NCI-H82 treated with DMSO at 0.1 percent for 48 hours (cell line): ENCODE data around the gene NRG3.

Experiments
- DNase-seq: peaks from one replicate; lab custom pipeline; 2025; ENCODE audit not compliant: unreplicated experiment; lab: John Stamatoyannopoulos, UW

NRG3 gene

DNA sequence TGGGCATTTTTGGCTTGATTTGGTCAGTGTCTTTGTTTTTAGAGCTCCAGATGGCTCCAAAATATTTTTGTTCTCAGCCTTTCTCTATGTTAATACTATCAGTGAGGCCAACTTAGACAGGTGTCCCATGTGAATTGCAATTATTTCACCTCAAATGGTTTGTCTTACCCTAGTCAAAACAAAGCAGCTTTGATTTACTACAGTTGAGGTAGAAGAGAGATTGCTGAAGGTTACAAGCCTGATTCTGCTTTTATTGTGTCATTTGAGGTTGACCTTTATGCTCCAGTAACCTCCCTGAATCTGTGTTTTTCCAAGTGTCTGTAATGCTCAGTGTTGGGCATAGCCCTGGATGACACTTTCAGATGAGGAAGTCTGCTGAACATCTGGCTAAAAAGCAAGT, 882.9 kb downstream of the NRG3 start:
- no peak for DNase-seq

DNA sequence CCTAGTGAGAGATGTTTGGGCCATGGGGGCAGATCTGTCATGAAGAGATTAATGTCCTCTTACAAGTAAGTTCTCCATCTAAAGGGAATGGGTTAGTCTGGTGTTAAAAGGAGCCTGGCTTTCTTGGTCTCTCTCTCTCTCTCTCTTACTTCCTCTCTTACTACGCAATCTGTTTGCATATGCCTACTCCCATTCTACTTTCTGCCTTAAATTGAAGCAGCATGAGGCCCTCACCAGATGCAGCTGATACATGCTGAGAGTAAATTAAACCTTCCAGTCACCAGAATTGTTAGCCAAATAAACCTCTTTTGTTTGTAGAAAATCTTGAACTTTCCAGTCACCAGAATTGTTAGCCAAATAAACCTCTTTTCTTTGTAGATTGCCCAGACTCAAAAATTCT, 884.1 kb downstream of the NRG3 start:
- DNase-seq = no peak

DNA sequence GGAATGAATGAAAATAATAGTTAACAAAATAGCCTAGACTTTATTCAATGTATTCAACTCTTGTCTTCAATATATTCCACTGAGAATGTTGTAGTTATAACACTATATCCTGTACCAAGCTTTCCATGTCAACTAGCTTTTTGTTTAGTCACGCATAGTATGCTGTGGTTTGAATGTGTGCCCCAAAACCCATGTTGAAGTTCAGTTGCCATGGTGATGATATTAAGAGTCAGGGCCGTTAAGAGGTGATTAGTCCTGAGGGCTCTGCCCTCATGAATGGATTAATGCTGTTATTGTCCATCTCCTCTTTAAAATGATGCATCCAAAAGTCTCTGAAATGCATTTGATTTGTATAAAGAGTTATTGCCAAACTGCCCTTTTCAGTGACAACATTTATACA, 887.6 kb downstream of the NRG3 start:
- no peak for DNase-seq

DNA sequence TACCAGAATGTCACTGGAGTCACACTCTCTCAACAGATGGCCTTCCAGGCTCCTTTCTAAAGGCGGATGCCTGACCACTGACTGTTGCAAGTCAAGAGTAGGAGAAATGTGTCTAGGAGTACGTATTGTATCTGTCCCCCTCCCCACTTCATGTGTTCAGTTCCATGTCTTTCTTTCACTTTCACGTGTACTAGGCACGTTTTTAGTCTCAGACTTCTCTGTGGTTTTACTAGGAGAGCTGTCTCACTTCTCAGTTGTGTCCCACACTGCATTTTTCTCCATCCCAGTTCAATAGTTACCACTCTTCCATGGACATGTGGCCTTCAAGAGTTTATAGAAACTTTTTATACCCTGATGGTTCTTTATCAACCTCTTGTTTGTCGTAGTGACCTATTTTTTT, 893.0 kb downstream of the NRG3 start:
- no peak for DNase-seq

DNA sequence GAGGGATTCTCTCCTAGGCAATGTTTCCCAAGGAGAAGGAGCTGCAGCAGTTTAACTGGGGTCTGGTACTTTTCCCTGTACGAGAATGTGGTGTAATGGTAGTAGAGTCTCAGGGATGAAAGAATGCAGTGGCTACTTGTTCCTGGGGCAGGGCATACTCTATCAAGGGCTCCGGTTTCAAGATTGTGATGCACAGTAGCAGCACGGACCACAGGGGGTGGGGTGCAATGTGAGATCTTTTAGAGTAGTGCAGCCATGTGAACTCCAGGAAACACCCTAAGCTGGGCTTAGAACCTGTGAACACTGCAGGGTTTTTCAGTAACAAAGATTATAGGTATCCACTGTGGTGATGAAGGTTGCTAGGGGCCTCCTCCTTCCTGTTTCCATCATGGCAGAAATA, 903.9 kb downstream of the NRG3 start:
- no peak for DNase-seq

DNA sequence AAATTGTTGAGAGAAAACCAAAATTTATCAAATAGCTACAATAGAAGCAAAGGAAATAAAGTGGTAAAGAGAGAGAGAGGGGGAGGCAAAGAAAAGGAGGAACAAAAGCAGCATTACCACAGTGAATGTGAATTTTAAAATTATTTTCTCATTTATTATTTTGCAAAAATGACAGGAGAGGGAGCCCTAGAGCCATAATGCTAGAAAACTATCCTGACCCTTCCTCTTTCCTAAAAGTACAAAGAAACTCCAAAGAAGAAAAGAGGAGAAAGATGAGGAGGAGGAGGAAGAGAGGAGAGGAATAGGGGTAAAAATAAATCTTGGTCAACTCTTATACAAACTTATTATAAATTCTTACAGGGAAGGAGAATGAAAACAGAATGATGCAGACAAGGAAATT, 921.5 kb downstream of the NRG3 start:
- DNase-seq = no peak

DNA sequence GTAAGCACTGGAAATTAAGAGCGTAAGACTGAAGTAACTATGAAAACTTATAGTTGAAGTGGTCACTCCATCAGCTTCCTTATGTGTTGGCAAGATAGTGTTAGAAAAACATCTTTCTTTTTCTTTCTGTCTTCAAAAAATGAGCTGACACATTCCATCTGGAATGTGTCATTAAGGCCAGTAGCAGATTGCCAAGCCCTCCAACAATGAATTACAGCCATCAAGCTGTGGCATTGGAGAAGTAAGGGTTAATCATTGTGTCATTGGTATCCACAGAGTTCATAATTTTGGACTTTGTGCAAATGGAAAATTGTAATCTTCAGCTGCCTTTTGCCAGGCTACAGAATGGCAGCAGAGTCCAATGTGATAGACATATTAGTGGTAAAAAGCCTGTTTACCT, 926.3 kb downstream of the NRG3 start:
- no peak for DNase-seq

DNA sequence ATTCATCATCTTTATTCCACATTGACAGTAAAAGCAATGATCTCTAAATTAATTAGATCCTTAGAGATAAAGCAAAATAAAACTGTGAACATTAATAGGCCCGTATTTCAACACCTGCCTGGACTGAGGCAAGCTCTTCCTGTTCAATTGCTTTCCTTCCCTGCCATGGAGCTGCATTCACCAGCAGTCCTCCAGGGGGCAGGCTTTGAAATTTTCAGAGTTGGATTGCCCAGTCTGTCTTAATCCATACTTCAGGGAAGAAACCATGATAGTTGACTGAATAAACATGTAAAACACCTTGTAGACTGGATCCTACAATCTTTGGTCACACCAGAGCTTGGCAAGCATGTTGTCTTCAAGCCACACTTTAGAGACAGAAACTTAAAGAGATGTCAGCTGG, 936.6 kb downstream of the NRG3 start:
- DNase-seq = no peak

DNA sequence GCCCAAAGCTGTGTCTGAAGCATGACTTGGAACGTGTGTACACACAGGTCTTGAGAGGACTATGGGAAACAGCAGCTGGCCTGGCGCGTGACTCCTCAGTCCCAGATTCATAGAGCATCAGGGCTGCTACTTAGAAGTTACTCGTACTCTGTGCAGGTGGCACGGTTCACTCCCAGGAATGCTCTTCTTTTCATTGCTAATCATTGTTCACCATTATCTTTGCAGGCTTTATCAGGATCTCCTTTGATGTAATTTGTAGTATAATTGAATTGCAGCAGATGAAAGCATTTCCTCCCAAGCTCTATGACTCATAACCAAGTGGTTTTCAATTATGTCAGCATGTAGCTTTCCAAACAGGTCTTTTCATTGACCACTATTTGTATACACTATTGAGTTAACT, 938.9 kb downstream of the NRG3 start:
- no peak for DNase-seq

DNA sequence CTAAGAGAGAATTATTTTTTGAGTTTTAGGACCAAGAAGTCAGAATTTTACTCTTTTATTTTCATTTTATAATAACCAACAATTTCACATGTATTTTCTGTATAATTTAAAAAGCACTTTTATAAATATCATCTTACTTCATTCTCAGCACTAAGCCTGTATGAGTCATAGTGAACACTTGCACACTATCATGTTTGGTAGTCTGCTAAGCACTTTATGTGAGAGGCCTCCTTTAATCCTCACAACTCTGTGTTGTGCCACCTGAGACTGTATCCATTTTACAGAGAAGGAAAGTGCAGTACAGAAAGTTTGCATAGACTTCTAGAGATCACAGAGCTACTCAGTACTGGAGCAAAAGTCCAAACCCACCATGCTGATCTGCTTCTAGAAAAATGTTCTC, 939.6 kb downstream of the NRG3 start:
- no peak for DNase-seq

DNA sequence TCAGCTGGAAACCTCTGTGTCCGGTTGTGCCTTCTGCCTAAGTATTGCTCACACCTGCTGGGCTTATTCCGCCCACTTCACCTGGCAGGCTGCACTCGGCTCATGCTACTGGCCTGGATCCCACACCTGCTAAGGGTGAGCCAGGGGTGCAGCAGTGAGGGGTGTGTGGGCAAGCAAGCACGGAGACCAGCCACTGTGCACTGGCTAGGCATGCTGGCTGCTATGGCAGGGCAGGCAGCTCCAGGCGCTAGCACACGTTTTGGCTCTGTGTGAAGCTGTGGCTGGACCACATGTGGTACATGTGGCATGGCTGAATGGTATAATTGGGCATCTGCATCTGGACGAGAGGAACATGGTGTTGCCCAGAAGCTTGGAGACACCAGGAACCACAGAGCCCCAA, 940.7 kb downstream of the NRG3 start:
- no peak for DNase-seq

DNA sequence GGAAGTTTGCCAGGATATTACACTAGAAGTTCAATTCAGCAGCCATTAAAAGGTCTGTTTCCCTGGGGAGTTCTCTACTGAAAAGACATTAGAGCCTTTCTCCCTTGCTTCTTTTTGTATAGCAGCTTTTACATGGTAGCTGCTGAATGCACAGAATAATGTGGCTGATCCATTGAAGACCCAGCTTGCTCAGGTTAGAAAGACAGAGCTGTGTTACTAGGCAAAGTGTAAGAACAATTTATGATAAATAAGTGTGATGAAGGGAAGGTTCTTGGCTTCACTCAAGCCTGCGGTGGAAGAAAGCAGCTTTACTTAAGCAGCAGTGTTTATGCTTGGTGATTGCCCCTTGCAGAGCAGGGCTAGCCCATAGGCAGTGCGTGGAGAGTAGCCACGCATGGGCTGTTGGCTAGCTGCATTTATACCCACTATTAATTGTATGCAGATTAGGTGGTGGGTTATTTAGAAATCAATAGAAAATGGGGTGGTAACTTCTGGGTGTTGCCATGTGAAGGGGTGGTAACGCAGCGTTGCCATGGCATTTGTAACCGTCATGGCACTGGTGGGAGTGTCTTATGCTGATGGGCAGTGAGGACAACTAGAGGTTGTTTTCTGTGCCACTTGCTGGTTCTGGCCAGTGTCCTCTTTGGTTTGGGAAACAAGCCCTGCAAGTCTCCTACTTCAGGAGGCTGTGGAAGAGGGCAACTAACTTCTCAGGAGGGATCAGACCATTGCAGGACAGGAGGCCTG, 942.9 kb downstream of the NRG3 start:
- no peak for DNase-seq

DNA sequence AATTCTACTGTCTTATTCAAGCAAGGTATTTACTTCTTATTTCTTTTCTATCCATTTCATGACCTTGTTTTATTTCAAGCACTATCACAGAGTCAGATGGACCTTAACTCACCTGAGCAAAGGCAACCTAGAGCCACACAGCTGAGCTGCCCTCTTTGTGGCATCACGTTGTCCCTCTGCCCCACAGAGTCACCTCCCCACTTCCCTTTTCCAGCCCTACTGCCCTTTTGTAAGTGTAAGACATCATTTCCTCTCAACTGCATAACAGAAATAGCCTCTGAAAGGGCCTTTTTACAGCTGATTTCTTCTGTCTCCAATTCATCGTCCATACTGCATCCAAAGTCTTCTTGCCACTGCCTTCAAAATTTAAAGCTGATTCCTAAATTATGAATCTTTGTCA, 946.0 kb downstream of the NRG3 start:
- DNase-seq = no peak

DNA sequence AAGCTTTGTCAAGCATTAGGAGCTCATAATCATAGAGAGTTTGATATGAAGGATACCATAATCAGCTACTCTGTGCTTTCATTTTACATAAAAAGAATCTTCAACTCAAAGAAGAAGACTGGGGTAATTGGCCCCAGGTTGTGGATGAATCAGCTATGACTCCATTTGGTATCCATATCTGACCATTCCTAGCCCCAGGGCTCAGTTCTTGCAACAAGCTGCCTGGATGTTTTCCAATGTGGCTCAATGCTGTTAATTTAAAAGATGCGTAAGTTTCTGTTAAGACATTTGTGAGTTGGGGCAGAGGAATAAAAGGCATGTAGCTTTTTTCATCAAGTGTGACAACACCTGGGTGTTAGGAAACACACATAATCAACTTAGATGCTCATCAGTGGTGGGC, 951.1 kb downstream of the NRG3 start:
- no peak for DNase-seq

DNA sequence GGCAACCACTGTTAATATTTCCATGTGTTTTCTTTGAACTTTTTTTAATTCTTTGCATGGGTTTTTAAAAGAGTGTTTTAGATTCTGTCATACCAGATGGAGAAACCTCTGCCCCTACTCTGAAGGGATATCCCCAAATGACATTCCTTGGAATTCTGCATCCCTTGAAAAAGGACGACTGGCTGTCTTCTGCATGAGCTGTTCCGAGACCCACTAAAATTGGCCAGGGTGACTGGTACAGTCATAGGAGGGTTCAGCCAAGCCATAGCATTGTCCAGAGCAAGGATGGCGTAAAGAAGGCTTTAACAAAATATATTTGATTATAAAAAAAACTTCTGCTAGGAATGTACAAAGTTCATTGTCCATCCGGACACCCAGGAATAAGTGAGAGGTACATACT, 952.9 kb downstream of the NRG3 start:
- no peak for DNase-seq

DNA sequence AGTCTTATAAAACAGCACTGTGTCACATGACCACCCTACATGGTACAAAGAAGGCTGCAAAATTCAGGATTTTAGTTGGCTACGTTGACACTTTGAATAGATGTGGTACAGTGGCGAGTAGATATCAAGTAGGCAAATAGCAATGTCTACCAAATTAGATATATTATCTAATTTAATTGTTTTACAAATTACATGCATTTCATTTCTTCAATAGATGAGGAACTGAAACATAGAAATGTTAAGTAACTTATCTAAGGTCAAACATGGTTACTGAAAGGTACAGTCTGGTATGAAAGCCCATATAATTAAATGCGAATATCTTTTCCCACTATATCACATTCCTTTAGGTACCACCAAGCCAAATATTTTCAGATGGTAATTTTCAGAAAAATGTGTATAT, 972.2 kb downstream of the NRG3 start:
- no peak for DNase-seq

DNA sequence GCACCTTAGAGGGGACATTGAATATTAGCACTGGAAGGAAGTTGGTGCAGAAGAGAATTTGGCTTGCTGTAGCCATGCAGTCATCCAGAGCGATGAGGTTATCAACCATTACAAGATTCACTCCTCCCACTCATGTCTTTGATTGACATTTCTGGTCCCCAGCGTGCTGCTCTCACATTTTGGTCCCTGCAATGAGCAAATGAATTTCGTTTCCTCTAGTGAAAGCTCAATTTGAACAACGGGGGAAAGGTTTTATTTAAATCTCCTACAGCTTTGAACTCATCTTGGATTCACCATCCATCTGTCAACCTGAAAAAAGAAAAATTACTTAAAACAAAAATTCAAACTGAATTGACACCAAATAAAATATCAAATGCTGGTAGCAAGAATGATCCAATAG, 975.2 kb downstream of the NRG3 start:
- no peak for DNase-seq

DNA sequence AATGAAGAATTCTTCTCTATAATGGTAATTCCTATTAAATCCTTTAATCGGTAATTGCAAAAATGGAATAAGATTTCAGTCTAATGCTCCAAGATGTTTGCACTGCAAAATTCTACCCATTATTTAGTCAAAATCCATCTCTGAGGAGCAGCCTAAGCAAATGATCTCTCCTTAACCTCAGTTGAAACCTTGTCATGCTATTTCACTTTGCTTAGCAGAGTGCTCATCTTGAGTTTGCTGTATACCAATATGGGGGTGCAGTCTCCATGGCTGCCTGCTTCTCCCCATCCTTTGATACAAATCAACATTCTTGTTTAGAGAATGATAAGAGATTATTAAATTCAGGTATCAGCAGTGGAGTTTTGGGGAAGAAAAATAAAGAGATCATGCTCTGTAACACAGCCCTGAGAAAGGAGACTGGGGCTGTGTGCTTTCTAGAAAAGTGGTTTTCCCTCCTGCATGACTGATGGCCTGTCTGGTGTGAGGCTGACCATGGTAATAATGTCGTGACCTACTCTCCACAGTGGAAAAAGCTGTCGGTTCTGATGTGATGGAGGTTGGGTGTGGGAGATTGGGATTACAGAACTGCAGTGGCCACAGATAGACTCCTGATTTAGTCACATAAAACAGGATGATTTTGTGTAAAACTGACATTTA, 982.1 kb downstream of the NRG3 start:
- no peak for DNase-seq

DNA sequence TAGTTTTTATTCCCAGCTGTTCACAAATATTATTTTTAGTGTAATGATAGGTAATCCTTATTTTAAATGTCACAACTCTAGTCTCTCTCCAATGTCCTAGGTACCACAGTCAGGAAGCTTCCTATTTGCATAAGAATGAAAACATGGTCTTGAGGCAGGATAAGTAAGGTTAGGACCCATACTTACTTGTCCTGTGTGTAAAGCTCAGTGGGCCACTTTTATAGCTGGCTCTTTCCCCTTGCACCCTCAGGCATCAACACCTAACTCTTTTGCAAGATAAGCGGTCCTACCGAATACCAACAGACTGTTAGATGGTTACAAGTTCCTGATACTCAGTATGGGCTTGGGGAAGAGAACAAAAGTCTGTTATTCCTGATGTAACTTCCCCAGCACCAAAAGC, 986.9 kb downstream of the NRG3 start:
- no peak for DNase-seq

DNA sequence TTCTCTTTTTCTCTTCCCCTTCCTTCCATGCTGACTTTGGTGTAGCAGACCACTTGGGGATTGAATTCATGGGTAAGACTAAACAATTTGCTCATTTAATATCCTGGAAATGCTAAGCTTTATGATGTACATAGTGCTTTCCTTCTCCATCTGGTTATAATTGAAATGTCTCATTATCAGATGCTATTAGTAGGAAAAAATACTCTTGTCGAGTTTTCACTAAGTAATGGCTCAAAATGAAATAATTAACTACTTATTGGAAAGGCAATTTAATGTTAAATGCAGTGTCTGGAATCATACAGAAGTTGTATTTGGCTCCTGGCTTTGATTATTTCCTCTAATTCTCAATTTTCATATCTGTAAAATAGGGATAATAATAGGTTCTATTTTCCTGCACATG, 990.4 kb downstream of the NRG3 start:
- DNase-seq = no peak

DNA sequence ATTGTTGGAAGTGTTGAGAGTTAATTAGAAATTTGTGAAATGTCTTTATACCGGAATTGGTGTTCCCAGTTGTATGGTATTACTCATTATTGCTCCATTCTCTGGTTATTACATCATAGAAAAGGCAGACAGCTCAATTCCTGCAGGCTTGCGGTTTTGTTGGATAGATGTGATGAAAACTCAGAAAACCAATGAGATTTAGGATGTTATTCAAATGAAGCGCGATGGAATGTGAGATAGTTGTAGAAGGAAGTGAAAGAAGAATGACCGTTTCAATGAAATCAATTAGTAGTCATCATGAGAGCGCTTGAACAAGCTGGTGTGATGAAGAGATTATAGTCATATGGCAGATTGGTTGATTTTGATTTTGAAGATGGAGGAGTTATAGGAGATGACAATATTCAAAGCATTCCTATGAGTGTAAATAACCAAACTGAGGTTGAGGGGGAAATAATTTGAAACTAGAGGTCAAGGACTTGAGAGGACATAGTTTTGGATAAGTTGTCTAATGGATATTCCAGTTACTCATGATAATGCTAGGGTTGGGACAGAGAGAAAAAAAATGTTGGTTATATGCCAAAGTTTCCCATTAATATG, 991.5 kb downstream of the NRG3 start:
- no peak for DNase-seq

DNA sequence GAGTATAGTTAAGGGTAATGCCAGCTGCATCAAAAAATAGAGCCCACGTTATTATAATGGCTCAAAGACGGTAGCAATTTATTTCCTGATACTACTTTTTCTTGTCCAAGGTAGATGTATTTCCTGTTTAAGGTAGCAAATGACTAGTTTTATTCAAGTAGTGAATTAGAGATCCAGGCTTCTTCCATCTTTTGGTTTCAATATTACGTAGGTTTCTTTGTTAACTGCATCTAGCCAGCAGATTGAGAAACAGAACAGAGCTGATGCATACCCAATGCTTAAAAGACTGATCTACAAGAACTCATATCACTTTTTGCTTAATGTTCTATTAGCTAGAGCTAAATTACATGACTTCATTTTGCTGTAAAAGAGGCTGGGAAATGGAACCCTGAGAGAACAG, 992.1 kb downstream of the NRG3 start:
- no peak for DNase-seq

DNA sequence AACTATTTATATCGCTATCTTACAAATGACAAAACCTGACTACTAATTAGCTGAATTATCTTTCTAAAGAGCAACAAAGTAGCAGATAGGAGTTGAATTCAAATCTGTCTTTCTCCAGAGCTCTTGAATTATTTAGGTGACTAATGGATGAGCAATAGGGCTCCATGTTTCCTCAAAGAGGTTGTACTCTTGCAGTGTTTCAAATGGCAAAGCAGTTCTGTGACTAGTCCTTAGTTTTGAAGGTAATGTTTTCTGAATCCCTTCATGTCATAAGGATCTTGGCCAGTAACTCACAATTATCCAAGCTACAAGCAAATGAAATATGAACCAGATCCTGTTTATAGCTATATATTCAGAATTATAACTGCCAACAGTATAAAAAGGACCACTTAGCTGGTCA, 999.7 kb downstream of the NRG3 start:
- DNase-seq = no peak
